ENCODE data around the gene GLDN. TPM values are rescaled to one million over a fixed set of nuclear protein-coding genes. Genes with fewer than 3 reads are reported as not detected.

GLDN gene
- total RNA-seq, 1 experiment from 2014 or later: 0.82 TPM

DNA sequence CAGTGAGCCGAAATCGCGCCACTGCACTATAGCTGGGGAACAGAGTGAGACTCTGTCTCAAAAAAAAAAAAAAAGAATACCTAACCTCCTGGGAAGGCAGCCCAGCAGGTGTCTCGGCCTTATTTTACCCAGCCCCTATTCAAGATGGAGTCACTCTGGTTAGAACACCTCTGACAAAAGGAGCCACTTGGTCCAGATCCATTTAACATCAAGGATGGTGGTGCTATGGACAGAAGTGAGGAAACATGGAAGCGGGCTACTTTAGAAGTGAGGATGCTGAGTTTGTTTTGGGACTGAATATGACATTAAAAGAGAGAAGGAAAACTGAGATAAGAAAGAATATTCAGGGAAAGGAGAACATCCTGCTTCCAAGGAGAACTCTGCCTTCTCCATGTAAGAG is 14.7 kb downstream of the GLDN start:
- no peak overlapping the region for H3K4me3 Mint-ChIP-seq (ENCODE audit: unreplicated experiment)
- H3K27me3 Mint-ChIP-seq (ENCODE audit: insufficient read depth, unreplicated experiment): no peaks in the 10 kb centered on the region
- peaks cover 11% of the 10 kb centered on the region for H3K4me1 Mint-ChIP-seq (ENCODE audit: low read depth, unreplicated experiment)
- no peak for DNase-seq
- Histone ChIP-seq H3K4me3 (ENCODE audit: low read depth, low read length) (no peak overlapping the region), H3K36me3 (ENCODE audit: control insufficient read depth, insufficient read depth, low read length) (no peaks in the 10 kb centered on the region), H3K27me3 (replicated peaks; ENCODE audit: control insufficient read depth, insufficient read depth, low read length) (no peaks in the 10 kb centered on the region), H3K4me1 (peaks cover 10% of the 10 kb centered on the region; the same call in 1 of the 2 replicates), H3K9me3 (no peaks in the 10 kb centered on the region)
- no peaks in the 10 kb centered on the region for H3K9me3 Mint-ChIP-seq (ENCODE audit: unreplicated experiment)
- ChIA-PET POLR2A (no interaction called here), CTCF (no interaction called here)
- TF ChIP-seq CTCF (IDR thresholded peaks at IDR 0.05; ENCODE audit: insufficient read depth in 1 of 2, low read depth in 1 of 2, low read length in 1 of 2, severe bottlenecking in 1 of 2, unreplicated experiment in 1 of 2): no peak
- no peaks in the 10 kb centered on the region for H3K36me3 Mint-ChIP-seq (ENCODE audit: insufficient read depth, unreplicated experiment)
- no TSS peak for BruUV-seq (replicated peaks)
- intact Hi-C loops (cut with micrococcal nuclease; ENCODE audit: unreplicated experiment): no loop called here
- no peak overlapping the region for H3K27ac Mint-ChIP-seq (ENCODE audit: unreplicated experiment)

- intact Hi-C loops (cut with micrococcal nuclease; ENCODE audit: unreplicated experiment): no loop called here
These were observed 15.5 kb downstream of the GLDN start for GRCh38 chr15:51356983-51357382.

DNA sequence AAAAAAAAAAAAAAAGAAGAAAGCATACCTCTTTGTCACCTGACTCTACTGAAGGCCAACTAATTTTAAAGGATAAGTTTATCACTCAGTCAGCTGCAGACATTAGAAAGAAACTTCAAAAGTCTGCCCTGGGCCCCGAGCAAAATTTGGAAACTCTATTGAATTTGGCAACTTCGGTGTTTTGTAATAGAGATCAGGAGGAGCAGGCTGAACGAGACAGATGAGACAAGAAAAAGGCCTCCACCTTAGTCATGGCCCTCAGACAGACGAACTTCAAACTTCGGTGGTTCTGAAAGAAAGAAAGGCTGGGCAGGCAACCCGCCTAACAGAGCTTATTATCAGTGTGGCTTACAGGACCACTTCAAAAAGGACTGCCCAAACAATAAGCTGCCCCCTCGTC is 18.5 kb downstream of the GLDN start:
- no peak overlapping the region for H3K4me3 Mint-ChIP-seq (ENCODE audit: unreplicated experiment)
- Histone ChIP-seq H3K27me3 (replicated peaks; ENCODE audit: control insufficient read depth, insufficient read depth, low read length) (no peaks in the 10 kb centered on the region), H3K9me3 (no peaks in the 10 kb centered on the region), H3K4me3 (ENCODE audit: low read depth, low read length) (no peak overlapping the region), H3K36me3 (ENCODE audit: control insufficient read depth, insufficient read depth, low read length) (no peaks in the 10 kb centered on the region), H3K4me1 (peaks cover 5% of the 10 kb centered on the region; the same call in 1 of the 2 replicates)
- BruUV-seq (replicated peaks): no TSS peak
- TF ChIP-seq CTCF (IDR thresholded peaks at IDR 0.05; ENCODE audit: insufficient read depth in 1 of 2, low read depth in 1 of 2, low read length in 1 of 2, severe bottlenecking in 1 of 2, unreplicated experiment in 1 of 2): no peak
- no peaks in the 10 kb centered on the region for H3K27me3 Mint-ChIP-seq (ENCODE audit: insufficient read depth, unreplicated experiment)
- ChIA-PET CTCF (no interaction called here), POLR2A (interaction anchor here (0.7 kb wide), 1 partner anchor 120 kb away, joined by 3 read pairs; no protein-coding TSS in a partner anchor)
- intact Hi-C loops (cut with micrococcal nuclease; ENCODE audit: unreplicated experiment): no loop called here
- no peaks in the 10 kb centered on the region for H3K4me1 Mint-ChIP-seq (ENCODE audit: low read depth, unreplicated experiment)
- H3K27ac Mint-ChIP-seq (ENCODE audit: unreplicated experiment): no peak overlapping the region
- no peak for DNase-seq
- H3K9me3 Mint-ChIP-seq (ENCODE audit: unreplicated experiment): no peaks in the 10 kb centered on the region
- no peaks in the 10 kb centered on the region for H3K36me3 Mint-ChIP-seq (ENCODE audit: insufficient read depth, unreplicated experiment)

More at GRCh38 chr15:51356983-51357382, 15.5 kb downstream of the GLDN start:
- H3K27me3 ChIP-seq (replicated peaks; ENCODE audit: control insufficient read depth, insufficient read depth, low read length): no peaks in the 10 kb centered on the region
- no peak overlapping the region for H3K4me3 Mint-ChIP-seq (ENCODE audit: unreplicated experiment)
- no peaks in the 10 kb centered on the region for H3K9me3 ChIP-seq
- no peak for DNase-seq
- POLR2A ChIA-PET: no interaction called here
- H3K36me3 ChIP-seq (ENCODE audit: control insufficient read depth, insufficient read depth, low read length): no peaks in the 10 kb centered on the region
- no peaks in the 10 kb centered on the region for H3K36me3 Mint-ChIP-seq (ENCODE audit: insufficient read depth, unreplicated experiment)
- H3K4me1 Mint-ChIP-seq (ENCODE audit: low read depth, unreplicated experiment): peaks cover 11% of the 10 kb centered on the region
- H3K27me3 Mint-ChIP-seq (ENCODE audit: insufficient read depth, unreplicated experiment): no peaks in the 10 kb centered on the region
- peaks cover 15% of the 10 kb centered on the region; the same call in 1 of the 2 replicates for H3K4me1 ChIP-seq
- BruUV-seq (replicated peaks): no TSS peak
- H3K4me3 ChIP-seq (ENCODE audit: low read depth, low read length): no peak overlapping the region
- H3K27ac Mint-ChIP-seq (ENCODE audit: unreplicated experiment): no peak overlapping the region
- no peak for TF ChIP-seq CTCF (IDR thresholded peaks at IDR 0.05; ENCODE audit: insufficient read depth in 1 of 2, low read depth in 1 of 2, low read length in 1 of 2, severe bottlenecking in 1 of 2, unreplicated experiment in 1 of 2)
- CTCF ChIA-PET: no interaction called here
- H3K9me3 Mint-ChIP-seq (ENCODE audit: unreplicated experiment): no peaks in the 10 kb centered on the region
